ENCODE data around the gene HEXD. TPM values are rescaled to one million over a fixed set of nuclear protein-coding genes. Genes with fewer than 3 reads are reported as not detected.
"Not testable (repeated sequence)": the region's sequence is repeated elsewhere in the genome, so short reads cannot be mapped to it uniquely, and the experiment has no call there.

Gene HEXD
- total RNA-seq, 1 experiment from 2014 or later: 16.2 TPM

DNA sequence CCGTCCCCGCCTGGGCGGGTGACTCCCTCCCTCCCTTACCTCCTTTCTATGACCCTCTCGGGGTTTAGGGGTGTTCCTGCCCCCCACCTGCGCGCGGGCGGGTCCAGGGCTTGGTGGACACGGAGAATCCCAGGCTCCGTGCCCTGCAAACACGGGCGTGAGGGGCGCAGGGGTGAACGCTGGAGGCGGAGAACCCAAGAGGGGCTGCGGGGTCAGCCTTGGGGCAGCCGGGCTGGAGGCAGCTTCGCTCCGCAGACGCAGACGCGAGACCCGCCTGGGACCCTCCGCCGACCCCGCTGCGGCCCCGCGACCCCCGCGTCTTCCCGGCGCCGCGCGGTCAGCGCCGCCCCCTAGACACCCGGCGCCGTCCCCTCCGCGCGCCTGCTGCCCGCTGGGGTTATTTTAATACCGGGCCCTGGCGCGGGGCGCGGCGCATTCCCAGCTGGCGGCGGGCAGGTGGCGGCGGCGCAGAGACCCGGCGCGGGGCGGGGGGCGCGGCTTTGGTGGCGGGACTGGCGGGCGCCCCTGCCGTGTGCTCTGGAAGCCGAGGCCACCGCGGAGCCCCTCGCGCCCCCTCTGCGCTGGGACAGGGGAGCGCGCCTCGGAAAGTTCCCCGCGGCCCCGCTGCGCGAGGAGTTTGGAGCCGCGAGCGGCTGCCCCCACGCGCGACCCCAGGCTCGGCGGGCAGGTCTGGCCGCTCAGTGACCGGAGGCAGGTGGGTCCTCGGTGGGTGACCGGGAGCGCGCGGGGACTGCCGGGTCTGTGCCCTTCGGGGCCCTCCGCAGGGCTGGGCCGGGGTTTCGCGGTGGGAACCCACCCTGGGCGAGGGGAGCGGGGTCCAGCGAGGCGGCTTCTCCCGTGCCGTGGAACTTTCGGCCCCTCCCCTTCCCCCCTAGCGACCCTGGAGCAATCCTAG, 46.6 kb upstream of the HEXD start, which contains the start of gene UTS2R:
Gene UTS2R, plus strand, starts transcription at position 433 of the 916 bp plus-strand sequence. CDS start 2,560 bp downstream, outside the sequence.
- CTCF ChIA-PET: interaction anchor here (0.7 kb wide), 1 partner anchor 15 kb away, joined by 3 read pairs; no protein-coding TSS in a partner anchor

DNA sequence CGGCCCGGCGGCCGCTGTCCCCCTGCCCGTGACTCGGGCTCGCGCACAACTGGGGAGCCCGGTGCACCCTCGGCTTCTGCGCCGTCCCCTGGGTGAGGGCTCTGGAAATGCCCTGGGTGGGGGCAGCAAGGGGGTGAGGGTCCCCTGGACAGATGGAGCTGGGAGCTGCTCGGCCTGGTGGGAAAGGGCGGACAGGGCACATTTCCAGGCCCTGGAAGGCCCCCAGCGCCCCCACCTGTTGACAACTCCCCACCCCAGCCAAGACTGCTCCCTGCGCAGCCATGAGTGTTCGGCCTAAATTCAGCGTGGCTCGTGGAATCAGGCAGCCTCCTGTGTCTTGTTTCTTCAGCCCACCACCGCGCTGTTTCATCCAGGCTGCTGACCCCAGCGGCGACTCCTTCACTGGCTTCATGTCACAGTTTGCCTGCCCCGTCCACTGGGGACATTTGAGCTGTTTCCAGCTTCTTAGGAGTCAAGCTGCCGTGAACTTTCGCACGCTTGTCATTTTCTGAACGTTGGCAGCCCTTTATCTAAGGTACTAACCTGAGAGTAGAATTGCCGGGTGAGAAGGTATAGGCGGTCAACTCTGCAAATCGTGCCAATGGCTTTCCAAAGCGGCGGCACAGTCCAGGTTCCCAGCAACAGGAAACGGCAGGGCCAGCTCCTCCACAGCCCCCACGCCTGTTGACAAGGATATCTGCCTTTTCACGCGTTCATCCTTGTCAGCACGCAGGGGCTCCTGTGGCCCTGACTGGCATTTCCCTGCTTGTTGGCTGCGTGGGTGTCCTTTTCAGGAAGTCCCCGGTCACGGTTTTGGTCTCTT, 45.7 kb upstream of the HEXD start:
- H3K27ac Mint-ChIP-seq (ENCODE audit: low read depth, unreplicated experiment): no peak overlapping the region
- POLR2A ChIA-PET: no interaction called here
- DNase-seq (ENCODE audit: unreplicated experiment): no peak
- H3K9me3 Mint-ChIP-seq (ENCODE audit: unreplicated experiment): no peaks in the 10 kb centered on the region
- no peaks in the 10 kb centered on the region for H3K36me3 Mint-ChIP-seq (ENCODE audit: insufficient read depth, unreplicated experiment)
- no peak overlapping the region for H3K4me3 Mint-ChIP-seq (ENCODE audit: unreplicated experiment)
- CTCF ChIA-PET: no interaction called here
- TF ChIP-seq, protein P1, sequence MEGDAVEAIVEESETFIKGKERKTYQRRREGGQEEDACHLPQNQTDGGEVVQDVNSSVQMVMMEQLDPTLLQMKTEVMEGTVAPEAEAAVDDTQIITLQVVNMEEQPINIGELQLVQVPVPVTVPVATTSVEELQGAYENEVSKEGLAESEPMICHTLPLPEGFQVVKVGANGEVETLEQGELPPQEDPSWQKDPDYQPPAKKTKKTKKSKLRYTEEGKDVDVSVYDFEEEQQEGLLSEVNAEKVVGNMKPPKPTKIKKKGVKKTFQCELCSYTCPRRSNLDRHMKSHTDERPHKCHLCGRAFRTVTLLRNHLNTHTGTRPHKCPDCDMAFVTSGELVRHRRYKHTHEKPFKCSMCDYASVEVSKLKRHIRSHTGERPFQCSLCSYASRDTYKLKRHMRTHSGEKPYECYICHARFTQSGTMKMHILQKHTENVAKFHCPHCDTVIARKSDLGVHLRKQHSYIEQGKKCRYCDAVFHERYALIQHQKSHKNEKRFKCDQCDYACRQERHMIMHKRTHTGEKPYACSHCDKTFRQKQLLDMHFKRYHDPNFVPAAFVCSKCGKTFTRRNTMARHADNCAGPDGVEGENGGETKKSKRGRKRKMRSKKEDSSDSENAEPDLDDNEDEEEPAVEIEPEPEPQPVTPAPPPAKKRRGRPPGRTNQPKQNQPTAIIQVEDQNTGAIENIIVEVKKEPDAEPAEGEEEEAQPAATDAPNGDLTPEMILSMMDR (IDR thresholded peaks at IDR 0.05; ENCODE audit: unreplicated experiment): no peak
- intact Hi-C loops (cut with micrococcal nuclease): no loop called here
- no peaks in the 10 kb centered on the region for H3K4me1 Mint-ChIP-seq (ENCODE audit: insufficient read depth, unreplicated experiment)
- H3K27me3 Mint-ChIP-seq (ENCODE audit: insufficient read depth, unreplicated experiment): peaks cover 10% of the 10 kb centered on the region
- BruUV-seq (replicated peaks): no TSS peak

More for the DNA sequence above, 46.6 kb upstream of the HEXD start, which contains the start of gene UTS2R:
- H3K4me3 Mint-ChIP-seq (ENCODE audit: unreplicated experiment): no peak within 1 kb of the TSS
- H3K27me3 Mint-ChIP-seq (ENCODE audit: insufficient read depth, unreplicated experiment): peaks cover 10% of the 10 kb centered on the region
- POLR2A ChIA-PET: no interaction called here
- no peaks in the 10 kb centered on the region for H3K9me3 Mint-ChIP-seq (ENCODE audit: unreplicated experiment)
- no peak for DNase-seq (ENCODE audit: unreplicated experiment)
- no peaks in the 10 kb centered on the region for H3K4me1 Mint-ChIP-seq (ENCODE audit: insufficient read depth, unreplicated experiment)
- no TSS peak for BruUV-seq (replicated peaks)
- H3K36me3 Mint-ChIP-seq (ENCODE audit: insufficient read depth, unreplicated experiment): no peaks in the 10 kb centered on the region
- intact Hi-C loops (cut with micrococcal nuclease): no loop called here
- TF ChIP-seq, protein P1 (IDR thresholded peaks at IDR 0.05; ENCODE audit: unreplicated experiment): no peak
- H3K27ac Mint-ChIP-seq (ENCODE audit: low read depth, unreplicated experiment): no peak within 1 kb of the TSS

DNA sequence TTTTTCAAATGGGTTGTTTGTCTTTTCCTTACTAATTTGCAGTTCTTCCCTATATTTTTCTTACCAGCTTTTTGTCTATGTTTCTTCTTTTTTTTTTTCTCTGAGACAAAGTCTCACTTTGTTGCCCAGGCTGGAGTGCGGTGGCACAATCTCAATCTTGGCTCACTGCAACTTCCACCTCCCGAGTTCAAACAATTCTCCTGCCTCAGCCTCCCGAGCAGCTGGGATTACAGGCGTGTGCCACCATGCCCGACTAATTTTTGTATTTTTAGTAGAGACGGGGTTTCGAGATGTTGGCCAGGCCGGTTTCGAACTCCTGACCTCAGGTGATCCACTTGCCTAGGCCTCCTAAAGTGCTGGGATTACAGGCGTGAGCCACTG, 45.1 kb upstream of the HEXD start:
- not testable (repeated sequence) for H3K27ac Mint-ChIP-seq (ENCODE audit: low read depth, unreplicated experiment); H3K27me3 Mint-ChIP-seq (ENCODE audit: insufficient read depth, unreplicated experiment)

DNA sequence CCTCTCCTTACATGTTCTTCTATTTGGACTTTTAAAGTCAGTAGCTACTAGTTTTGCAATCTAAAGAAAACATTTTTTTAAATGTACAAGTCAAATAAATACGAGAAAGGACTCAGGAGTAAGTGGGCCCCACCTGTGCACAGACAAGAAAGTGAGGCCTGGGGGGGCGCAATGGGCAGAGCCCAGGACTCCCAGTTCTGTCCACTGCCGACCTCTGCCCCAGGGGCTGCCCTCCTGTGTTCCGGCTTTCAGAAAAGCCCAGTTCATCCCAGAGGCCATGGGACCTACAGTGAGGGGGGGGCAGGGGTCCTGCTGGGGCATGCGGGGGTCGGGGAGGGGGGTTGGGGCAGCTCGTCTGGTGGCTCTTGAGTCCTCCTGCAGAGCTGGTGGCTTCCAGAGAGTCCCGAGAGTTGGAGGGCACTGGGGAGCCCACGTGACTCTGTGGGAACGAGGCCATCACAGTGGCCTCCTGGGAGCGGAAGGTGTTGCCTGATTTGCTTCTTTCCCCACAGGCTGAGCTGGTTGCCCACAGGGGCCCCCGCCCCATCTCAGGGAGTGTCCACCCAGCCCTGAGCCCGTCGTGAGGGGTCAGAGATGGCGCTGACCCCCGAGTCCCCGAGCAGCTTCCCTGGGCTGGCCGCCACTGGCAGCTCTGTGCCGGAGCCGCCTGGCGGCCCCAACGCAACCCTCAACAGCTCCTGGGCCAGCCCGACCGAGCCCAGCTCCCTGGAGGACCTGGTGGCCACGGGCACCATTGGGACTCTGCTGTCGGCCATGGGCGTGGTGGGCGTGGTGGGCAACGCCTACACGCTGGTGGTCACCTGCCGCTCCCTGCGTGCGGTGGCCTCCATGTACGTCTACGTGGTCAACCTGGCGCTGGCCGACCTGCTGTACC, 44.2 kb upstream of the HEXD start:
- no peaks in the 10 kb centered on the region for H3K9me3 Mint-ChIP-seq (ENCODE audit: unreplicated experiment)
- BruUV-seq (replicated peaks): no TSS peak
- ChIA-PET POLR2A (no interaction called here), CTCF (no interaction called here)
- no peak overlapping the region for H3K4me3 Mint-ChIP-seq (ENCODE audit: unreplicated experiment)
- H3K36me3 Mint-ChIP-seq (ENCODE audit: insufficient read depth, unreplicated experiment): no peaks in the 10 kb centered on the region
- DNase-seq (ENCODE audit: unreplicated experiment): no peak
- intact Hi-C loops (cut with micrococcal nuclease): no loop called here
- H3K27ac Mint-ChIP-seq (ENCODE audit: low read depth, unreplicated experiment): no peak overlapping the region
- peaks cover 17% of the 10 kb centered on the region for H3K27me3 Mint-ChIP-seq (ENCODE audit: insufficient read depth, unreplicated experiment)
- peaks cover 4% of the 10 kb centered on the region for H3K4me1 Mint-ChIP-seq (ENCODE audit: insufficient read depth, unreplicated experiment)
- TF ChIP-seq, protein P1 (IDR thresholded peaks at IDR 0.05; ENCODE audit: unreplicated experiment): no peak

More for the DNA sequence above, 45.1 kb upstream of the HEXD start:
- CTCF ChIA-PET; H3K9me3 Mint-ChIP-seq (ENCODE audit: unreplicated experiment); H3K36me3 Mint-ChIP-seq (ENCODE audit: insufficient read depth, unreplicated experiment); H3K4me3 Mint-ChIP-seq (ENCODE audit: unreplicated experiment); DNase-seq (ENCODE audit: unreplicated experiment); POLR2A ChIA-PET; BruUV-seq (replicated peaks); H3K4me1 Mint-ChIP-seq (ENCODE audit: insufficient read depth, unreplicated experiment); intact Hi-C loops (cut with micrococcal nuclease): not testable (repeated sequence)
